HG02970 (cell line): ENCODE results near the gene MROH2B.

Experiments
- ATAC-seq: cut with Tn5 transposase; IDR thresholded peaks from one replicate; pipeline ENCODE4 v1.9.1; 2021; ENCODE audit warnings: mild to moderate bottlenecking, moderate library complexity, moderate number of reproducible peaks; ENCODE audit not compliant: unreplicated experiment, low FRiP score

MROH2B gene

DNA sequence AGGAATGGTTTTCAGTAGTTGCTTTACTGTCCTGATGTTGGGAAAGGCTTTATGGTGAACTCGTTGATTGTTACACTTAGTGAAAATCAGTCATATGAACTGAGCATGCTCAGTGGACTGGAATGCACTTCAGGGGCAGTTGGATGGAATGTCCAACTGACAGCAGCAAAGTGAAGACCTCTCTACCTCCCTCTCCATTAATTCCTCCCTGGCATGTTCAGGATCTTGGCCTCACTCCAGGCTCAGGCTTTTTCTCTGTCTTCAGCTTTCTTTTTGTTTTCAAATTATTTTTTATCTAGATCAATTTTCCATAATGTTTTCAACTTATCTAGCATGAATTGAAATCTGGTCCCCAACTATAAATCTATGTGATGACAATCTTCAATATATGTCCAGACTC is at the start of gene MROH2B:
MROH2B (minus strand) TSS at position 101 of the 400 bp plus-strand sequence. CDS start 490 bp downstream, outside the sequence.
- no peak for ATAC-seq

DNA sequence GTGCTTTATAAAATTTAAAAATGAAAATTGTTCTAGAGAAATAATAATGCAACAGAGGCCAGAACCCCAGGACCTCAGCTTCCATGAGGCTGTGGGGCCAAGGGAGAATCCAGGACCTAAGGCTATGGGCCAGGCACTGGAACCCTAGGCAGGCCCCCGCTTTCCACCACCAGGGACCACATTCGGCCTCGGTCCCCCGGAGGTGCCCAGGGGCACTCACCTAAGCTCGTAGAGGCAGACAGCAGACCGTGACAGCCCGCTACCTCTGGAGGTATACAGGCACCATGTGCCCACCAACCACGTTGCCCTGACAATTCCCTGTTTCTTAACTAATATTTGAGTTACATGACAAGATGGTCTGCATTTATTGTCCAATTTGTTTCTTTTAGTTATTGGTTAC is 49.5 kb upstream of the MROH2B start:
- no peak for ATAC-seq

DNA sequence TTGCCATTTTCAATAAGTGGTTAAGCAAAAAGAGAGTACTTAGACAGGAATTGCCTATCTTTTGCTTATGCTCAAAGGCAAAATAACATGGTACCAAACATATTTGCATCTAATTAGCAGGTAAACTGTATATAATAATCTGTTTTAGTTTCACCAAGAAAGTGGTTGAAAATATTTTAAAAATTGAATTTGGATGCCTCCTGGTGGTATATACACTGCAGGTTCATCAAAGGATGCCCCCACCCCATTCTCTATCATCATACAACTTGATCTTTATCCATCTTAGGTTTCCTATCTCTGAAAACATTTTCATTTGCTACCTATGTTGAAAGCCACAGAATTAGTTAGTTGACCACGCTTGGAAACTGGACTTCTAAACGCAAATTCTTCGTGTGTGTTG is 47.0 kb upstream of the MROH2B start:
- ATAC-seq = no peak

GRCh38 chr5:41115281-41115680 is 44.1 kb upstream of the MROH2B start:
- no peak for ATAC-seq

DNA sequence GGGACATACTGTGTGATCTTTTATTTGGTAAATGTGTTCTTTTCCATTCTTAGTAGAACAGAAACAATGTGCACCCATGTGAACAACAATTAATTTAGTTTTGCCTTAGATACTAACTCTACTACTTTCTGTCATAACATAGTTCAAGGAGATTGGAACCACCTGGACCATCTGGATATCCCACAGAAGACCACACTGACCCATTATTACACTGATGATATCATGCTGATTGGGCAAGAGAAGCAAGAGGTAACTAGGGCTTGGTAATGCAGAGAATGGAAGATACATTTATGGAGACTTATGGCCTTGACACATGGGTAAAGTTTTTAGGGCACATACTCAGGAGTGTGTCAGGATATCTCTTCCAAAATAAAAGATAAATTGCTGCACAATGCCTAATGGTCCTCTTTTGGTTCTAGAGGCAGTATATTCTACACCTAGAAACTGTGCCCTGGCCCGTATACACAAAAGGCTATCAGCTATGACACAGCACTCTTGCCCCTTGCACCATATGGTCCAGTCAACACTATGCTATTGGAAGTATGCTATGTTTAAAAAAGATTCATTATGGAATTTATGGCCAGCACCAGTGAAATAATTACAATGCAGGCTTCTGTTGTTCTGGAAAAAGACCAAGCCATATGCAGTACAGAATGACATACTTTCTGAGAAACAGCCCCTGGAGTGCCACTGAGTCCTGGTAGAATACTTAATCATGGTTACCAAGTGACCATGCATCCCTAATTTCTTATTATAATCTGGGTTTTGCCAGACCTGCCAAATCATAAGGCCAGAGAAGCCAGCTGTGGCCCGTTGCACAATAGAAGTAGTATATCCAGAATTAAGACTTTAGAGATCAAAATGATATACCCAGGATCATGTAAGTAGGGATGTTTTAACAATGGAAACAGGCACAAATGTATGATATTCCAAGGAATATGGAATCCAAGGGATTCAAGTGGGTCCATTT is 41.6 kb upstream of the MROH2B start:
- no peak for ATAC-seq

GRCh38 chr5:41109186-41109585 is 38.0 kb upstream of the MROH2B start:
- no peak for ATAC-seq

GRCh38 chr5:41102341-41102740 is 31.2 kb upstream of the MROH2B start:
- no peak for ATAC-seq

GRCh38 chr5:41097642-41098041 is 26.5 kb upstream of the MROH2B start:
- ATAC-seq = no peak

DNA sequence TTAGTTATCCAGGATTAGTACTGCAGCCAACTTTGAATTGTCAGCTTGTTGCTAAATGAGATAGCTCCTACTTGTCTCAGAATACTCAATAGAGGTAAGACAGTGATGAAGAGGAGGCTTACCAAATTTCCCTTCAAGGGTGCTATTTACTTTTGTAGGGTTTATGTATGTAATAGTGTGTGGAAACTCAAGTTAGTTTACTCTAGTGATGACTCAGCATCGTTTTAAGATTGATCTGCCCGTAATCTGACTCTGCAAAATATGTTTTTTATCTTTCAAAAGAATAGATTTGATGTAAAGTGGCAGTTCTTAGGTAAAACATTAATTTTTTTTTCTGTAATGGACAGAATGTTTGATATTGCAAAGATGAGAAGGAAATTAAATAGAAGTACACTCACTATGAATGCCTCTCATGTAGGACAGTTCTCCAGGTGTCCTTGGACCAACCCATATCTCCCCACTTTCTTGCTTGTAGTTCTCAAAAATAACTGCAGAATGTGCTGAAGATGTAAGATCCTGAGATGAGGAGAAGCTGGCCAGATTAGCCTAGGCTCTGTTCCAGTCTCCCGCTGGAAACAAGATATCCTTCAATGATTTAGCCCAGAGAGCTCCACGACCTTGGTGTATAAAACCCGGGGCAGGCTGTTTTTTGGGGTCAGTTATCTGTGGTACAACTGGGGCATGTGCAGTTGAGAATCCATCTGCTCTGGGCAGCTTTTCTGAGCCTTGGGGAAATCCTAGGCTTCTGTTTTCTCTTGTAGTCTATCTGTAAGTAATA is 24.4 kb upstream of the MROH2B start:
- ATAC-seq = no peak

DNA sequence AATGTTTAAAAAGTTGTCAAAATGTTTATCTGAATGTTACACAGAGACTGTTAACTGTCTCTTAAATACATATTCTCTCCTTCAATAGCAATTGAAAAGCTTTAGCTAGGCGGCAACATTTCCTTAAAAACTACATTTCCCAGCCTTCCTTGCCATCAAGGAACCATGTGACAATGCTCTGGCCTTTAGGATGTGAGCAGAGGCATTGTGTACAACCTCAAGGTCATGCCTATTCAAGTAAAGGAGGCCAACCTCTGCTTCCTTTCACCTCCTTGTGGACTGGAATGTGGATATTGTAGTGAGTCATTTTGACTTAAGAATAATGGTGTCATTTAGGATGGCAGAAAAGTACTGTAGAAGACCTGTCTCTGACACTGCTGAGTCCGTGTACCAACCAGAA is 23.7 kb upstream of the MROH2B start:
- ATAC-seq = no peak

DNA sequence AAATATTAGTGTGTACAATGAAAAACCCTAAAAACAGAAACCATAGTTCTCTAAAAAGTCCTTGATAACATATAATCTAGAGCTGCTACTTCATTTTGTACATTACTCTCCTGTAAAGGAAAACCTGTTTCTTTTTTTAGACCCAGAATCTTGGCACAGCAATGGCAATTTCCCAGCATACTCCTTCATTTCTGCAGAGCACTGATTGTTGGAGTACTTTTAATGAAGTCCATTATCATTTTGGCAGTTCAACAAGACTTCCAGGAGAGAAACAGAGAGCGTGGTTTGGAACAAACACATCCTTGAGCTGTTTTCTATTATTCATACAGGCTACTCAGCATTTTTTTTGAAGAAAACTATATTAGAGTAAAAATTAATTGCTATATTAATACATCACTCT is 22.7 kb upstream of the MROH2B start:
- no peak for ATAC-seq

DNA sequence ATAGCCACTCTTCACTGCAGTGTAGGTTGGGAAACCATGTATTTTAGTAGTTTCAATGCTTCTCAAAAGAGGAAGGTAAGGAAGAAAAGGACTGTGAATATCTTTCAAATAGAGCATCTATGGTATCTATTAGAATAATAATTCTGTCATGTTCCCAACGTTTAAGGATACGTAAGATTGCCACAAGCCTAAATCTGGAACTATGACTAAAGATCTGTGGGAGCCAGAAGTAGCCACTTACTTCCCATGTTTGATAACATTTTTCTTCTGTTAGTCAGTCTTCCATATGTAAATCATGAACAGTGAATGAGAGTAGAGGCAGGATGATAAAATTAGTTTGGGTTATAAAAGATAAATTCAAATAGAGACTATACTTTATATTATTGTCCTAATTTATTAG is 16.3 kb upstream of the MROH2B start:
- no peak for ATAC-seq

DNA sequence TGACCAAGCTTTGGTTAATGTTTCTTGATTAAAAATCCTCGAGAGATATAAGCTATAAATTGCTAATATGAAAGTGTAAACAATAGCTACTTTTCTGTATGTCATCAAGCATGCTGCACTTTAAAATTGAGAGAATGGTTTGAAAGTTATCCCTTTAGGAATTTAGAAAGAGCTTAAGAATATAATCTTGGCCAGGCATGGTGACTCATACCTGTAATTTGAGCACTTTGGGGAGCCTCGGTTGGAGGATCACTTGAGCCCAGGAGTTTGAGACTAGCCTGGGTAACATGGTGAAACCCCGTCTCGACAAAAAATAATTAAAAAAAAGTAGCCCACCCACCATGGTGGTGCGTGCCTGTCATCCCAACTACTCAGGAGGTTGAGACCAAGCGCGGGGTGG is 12.2 kb upstream of the MROH2B start:
- ATAC-seq = no peak

GRCh38 chr5:41071975-41072374 is 833 bp upstream of the MROH2B start:
- no peak for ATAC-seq

DNA sequence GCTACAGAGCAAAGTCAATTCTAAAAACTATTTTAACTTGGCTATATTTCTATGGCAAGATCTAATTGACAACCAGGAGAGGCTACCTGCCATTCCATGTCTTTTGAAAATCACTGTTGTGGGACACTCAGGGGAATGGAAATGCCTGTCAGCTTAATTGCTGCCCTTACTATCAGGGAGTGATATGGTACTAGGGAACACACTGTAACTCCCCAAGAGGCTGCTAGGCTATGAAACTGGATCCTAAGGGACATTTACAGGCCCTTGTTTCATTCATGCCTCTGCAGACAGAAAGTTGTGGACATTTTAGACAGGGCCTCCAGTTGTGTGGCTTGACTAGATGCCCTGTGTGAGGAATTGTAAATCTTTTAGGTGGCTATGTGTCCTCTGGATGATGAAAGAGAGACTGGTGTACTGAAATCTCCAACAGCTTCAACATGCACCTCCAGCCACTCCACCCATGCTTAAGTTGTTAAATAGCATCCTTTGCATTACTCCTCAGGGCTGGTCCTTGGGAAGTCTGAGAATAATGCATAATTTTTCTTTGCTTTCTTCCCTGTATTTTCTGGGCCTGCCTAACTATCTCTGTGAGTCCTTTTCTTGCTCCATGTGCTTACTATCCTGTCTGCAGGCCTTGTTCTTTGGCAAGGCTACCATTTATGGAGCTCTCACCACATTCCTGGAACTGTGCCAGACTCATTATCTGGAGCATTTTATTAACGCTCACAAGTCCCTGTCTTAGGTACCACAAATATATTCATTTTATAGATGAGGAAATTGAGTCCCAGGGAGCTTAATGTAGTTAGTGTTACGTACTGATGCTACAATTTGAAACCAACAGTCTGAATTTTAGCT is 3.2 kb downstream of the MROH2B start:
- no peak for ATAC-seq

DNA sequence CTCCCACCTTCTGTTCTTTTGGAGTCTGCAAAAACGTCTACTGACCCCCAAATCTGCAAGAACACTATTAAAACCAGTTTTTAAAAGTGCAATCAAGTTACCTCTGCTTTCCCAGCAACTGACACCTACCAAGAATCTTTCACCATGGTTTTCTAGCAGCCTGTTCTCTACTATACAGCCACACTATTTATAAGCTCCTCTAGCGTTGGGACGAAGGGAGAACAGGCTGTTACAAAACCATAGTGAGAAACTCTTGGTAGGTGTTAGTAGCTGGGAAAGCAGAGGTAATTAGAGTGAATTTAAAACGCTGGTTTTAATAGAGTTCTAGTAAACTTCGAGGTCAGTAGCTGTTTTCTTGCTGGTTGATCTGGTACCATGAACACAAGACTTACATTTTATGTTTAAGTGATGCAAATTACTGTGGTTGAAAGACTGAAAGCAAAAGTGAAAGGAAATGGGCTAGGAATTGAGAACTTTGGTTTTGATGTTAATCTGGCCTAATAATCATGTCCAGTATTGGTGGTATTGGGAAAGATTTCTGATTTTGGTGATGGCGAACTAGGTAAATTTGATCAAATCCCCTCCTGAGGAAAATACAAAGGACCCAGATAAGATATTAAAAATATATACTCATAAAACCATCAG is 5.3 kb downstream of the MROH2B start:
- ATAC-seq = no peak

- no peak for ATAC-seq
Observed at GRCh38 chr5:41057940-41058339, 13.2 kb downstream of the MROH2B start.

GRCh38 chr5:41057231-41057630 is 13.9 kb downstream of the MROH2B start:
- ATAC-seq = no peak

- no peak for ATAC-seq
Observed at GRCh38 chr5:41048986-41049385, 22.2 kb downstream of the MROH2B start.

DNA sequence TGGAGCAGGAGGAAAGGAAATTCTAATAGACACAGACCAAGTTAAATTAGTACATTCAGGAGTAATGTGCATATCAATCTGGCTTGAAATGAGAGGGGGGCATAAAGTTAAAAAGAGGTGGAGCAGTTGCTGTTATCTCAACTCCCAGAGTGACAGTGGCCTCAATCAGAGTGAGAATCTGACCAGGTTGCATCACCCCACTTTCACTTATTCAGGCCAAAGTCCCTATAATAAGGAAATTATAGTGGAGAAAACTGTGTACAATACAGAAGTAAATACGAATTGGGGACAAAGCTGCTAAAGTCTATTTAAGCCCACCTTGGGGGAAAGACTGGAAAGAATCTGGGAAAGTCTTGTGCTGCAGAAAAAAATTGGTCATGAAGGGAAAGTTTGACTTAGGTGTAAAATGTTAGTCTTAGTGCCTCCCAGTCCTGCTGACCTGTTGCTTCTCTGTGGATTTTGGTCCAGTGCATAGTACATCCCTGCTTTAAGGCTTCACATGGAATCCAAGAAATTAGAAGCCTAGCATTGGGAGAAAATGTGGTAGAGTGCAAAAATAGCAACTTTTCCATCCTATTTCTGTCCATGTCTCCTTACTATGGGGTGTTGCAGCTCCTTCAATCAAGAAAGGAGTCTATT is 27.9 kb downstream of the MROH2B start:
- ATAC-seq = no peak
